ENCODE data around the gene ZNF628.
A peak's percentile ranks its signal among the peaks of the same experiment; 100 is the strongest.

ZNF628 gene

DNA sequence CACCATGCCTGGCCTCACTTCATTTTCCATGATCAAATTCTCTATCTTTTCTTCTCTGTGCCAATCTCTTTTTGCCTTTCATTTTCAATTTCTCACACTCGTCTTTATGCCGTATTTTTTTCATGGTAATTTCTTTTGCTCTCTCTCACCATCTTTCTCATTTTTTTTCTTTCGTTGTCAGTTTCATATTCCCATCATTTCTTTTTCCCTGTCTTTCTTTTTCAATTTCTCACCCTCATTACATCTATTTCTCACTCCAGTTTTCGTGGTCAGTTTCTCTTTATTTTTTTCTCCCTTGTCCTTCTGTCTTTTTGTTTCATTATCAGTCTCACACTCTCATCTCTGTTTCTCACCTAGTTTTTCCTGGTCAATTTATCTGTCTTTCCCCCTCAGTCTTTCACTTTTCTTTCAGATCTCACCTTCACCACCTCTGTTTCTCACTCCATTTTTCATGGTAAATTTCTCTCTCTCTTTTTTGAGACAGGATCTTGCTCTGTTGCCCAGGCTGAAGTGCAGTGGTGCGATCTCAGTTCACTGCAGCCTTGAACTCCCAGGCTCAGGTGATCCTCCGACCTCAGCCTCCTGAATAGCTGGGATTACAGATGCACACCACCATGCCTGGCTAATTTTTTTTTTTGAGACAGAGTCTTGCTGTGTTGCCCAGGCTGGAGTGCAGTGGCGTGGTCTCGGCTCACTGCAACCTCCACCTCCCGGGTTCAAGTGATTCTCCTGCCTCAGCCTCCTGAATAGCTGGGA, 26.0 kb downstream of the ZNF628 start:
- DNase-seq: no peak

DNA sequence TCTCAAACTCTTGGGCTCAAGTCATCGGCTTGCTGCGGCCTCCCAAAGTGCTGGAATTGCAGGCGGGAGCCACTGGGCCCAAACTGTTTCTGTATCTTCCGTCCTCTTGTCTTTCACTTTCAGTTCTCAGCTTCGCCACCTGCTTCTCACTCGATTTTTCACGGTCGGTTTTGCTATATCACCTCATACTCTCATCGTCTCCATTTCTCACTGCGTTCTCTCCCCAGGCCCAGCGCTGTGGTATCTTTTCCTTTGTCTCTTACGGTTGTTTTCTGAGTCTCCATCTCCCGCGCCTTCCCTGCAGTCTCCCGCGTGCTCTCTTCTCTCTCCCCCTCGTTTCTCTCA, 26.7 kb downstream of the ZNF628 start:
- DNase-seq: no peak

DNA sequence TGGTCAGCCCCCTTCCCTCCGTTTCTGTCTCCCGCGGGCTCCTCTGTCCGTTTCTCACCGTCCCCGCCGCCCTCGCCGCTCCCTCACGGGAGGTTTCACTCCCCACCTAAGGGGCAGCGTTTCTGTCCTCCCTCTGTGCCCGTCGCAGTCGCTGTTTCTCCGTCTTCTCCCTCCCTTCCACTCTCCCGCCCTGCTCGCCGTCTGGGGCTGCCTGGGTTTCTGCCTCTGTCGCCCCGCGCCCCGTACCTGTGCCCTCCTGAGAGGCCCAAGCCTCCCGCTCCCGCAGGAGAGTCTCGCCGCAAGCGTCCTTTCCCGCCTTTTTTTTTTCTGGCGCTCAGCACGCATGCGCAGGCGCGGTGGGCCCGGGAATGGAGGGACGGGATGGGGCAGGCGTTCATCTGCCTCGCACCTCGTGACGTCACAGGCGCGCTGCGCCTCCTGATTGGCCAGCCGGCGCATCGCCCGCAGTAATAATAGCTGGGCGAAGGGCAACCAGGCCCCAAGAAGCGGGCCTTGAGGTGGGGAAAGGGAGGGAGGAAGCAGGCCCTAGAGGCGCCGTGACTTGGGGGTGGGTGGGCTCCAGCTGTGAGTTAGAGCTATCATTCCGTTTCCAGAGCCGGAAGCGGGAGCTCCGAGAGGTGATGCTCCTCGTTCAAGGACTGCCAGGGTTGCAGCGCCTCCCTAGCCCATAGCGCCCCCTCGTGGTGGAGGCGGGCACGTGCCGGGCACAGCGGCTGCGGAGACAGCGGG, 27.3 kb downstream of the ZNF628 start:
- DNase-seq: peak; percentile 100

DNA sequence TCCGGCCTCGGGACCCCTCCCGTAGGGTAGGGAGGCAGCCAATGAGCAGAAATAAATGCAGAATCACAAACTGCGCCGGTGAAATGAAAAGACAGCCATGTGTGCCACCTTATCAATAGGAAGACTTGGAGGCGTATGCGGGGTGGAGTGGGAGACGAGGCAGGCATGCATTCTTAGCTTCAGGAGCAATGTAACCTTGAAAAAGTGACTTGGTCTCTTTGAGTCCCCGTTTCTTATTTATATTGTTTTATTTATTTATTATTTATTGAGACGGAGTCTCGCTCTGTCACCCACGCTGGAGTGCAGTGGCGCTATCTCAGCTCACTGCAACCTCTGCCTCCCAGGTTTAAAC, 27.8 kb downstream of the ZNF628 start:
- no peak for DNase-seq

DNA sequence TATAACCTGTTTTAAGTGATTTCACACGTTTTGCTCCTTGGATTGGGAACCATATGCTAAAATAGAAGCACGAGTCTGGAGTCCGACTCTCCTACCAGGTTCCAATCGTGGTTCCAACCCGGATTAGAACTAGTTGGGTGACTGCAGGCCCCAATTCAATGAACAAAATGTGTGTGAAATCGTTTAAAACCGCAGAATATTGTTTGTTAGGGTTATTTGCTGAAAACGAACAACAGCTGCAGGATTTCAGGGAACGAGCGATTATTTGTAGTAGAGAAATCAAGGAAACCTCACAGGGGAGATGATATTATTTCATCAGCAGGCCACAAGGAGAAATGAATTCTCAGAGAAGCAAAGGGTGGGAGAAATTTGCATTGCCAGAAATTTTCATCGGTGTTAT, 28.6 kb downstream of the ZNF628 start:
- DNase-seq: no peak

DNA sequence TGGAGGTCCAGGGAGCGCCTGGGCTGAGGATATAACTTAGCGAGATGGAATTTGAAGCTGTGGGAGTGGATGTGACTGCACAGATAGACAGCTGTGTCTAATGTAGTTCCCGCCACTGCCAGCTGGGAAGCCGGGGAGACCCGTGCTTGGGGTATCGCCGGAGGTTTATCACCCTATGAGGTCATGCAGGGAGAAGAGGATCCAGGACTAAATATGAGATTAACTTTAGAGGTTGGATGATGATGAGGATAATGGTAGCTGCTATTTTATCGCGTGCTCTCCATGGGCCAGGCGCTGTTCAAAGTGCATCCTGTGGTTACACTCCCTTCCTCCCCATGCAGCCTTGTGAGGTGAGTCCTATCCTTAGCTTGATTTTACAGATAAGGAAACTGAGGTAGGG, 31.7 kb downstream of the ZNF628 start:
- DNase-seq: no peak

DNA sequence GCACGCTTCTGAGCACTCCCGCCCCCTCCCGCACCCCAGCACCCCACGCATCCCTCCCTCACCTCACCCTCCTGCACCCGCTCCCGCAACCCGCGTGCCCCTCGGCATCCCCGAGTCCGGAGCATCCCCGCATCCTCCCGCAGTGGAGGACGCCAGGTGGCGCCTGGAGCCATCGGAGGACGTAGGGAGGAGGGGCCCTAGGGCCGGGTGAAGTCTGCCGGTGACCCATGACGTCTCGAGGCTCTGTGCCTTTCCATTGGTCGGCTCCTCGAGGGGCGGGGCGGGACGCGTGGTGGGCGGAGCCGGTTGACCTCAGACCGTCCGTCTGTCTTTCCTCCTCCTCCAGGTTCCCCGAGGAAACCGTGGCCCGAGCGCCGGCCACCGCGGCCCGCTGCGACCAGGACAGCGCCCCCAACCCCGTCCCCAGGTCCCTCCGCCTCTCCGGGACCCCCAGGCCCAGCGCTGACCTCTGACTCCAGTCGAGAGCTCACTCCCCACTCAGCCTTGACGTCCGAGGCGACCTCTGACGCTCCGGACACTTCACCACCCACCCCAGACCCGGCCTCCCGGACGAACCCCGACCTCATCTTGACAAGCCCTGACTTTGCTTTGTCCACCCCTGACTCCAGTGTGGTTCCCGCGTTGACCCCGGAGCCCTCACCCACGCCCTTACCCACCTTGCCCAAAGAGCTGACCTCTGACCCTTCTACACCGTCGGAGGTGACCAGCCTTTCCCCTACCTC, 40.6 kb downstream of the ZNF628 start:
- peak; percentile 98 for DNase-seq

DNA sequence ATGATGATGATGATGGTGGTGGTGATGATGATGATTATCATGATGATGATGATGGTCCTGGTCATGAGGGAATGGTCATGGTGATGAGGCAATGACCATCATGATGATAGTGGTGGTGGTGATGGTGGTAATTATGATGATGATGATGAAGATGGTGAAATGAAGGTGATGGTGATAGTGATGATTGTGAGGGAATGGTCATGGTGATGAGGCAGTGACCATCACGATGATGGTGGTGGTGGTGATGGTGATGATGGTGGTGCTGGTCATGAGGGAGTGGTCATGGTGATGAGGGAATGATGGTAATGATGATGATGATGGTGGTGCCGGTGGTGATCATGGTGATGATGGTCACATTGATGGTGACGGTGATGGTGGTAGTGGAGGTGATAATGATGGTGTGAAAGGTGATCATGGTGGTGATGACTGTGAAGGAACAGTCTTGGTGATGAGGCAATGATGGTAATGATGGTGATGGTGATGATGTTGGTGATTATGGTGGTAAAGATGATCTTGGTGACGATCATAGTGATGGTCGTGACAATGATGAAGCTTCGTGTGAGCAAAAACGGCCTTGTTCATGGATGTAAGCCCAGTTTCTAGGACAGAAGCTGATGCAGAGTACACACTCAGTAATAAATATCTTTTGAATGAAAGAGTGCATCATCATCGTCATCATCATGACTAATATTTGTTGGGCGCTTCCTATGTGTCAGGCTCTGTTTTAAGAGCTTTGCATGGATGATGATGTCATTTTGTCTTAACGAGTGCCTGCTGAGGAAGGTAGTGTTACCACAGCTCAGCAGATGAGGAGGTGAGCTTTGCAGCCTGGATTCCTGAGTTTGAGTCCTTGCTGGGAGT, 43.3 kb downstream of the ZNF628 start:
- DNase-seq: no peak

DNA sequence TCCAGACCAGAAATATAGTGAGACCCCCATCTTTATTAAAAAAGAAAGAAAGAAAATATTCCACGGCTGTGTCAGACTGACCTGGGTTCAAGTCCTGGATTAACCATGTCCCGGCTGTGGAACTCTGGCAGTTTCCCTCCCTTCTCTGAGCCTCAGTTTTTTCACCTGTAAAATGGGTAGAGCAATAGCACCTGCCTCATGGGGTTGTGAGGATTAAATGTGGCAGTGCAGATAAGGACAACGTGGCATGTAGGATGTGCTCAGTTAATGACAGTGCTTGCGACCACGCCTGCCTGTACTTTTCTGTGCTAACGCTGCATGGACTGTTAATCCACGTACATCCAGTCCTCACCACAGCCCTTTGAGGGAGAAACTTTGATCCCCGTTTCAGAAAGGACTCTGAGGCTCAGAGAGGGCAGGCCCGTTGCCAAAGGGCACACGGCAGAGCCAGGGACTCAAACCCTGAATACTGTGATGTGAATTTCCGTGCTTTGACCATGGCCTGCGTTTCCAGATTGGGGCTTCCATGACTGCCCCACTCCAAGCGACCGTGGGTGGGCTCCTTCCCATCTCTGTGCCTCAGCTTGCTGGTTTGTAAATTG, 44.4 kb downstream of the ZNF628 start:
- no peak for DNase-seq

DNA sequence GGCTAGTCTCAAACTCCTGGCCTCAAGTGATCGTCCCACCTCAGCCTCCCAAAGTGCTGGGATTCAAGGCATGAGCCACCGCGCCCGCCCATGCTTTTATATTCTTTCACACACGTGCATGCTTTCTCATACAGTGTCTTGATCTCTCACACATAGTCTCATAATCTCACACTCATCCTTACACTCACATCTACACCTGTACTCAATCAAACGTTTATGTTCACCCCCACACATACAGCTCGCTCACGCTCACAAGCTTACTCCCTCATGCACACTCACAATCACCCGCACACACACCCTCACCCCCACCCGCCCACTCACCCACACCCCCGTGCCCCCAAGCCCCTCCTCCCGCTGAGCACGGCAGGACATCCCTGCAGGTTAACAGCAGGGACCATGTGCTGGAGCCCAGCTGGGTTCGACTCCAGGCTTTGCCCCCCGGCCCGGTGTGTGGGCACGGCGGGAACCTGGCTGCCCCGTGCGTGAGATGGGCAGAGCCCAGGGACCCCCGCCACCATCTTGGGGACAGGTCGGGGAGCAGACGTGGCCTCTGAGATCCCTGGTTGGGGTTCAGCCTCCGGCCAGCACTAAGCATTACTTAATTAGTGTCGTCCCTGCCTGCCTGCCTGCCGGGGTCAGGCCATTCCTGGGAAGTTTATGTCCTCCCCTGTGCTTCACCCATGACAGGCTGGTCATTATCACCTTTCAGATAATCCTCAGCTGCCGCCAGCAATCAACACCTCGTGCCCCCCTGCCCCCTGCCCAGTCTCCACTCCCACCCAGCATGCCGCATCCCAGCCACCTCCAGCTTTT, 49.1 kb downstream of the ZNF628 start:
- DNase-seq: no peak

DNA sequence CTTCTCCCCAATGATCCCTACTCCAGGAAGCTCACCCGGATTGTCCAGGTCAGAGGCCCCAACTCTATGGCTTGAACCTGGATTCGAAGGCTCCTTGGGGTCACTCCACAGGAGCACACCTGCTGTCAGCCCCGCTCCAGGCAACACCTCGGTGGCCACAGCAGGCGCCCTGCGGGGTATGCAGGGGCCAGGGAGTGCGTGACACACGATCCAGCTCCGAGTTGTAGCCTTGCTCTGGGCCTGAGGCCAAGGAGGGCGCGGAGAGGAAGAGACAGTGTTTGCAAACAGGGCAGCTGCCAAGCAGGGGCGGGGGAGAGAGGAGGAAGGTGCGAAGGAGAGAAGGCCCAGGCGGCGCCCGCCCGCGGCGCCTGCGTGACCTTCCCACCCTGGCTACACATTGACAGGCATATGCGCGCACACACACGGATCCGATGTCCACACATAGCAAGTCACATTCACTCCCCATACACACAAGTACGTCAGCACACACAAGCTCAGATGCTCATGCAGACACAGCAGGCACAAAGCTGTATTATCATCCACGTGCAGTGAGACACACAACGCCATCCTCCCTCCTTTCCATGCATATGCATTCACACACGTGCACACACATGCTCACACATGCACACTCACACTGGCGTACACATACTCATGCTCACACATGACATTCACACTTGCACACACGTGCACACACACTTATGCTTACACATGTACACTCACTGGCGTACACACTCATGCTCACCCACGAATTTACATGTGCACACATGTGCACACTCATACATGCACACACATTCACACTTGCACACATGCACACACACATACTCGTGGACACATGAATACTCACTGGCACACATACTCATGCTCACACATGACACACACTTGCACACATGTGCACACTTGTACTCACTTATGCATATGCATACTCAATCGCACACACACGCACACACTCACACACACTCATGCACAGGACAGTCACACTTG, 50.1 kb downstream of the ZNF628 start:
- no peak for DNase-seq

DNA sequence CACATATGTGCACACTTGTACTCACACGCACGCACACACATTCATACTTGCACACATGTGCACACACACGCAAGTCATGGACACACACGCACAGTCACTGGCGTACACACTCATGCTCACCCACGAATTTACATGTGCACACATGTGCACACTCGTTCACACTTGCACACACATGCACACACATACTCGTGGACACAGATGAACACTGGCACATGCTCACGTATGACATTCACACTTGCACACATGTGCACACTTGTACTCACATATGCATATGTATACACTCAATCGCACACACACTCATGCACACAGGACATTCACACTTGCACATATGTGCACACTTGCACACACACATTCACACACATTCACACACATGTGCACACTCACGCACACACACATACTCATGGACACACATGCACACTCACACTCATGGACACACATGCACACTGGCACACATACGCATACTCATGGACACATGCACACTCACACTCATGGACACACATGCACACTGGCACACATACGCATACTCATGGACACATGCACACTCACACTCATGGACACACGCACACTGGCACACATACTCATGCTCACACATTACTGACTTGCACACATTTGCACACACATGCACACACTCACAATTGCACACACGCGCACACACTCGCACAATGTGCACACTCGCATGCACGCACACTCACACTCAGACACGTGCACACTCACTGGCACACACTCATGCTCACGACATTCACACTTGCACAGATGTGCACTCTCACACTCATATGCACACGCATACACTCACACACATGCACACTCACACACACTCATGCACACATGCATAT, 51.0 kb downstream of the ZNF628 start:
- DNase-seq: no peak

DNA sequence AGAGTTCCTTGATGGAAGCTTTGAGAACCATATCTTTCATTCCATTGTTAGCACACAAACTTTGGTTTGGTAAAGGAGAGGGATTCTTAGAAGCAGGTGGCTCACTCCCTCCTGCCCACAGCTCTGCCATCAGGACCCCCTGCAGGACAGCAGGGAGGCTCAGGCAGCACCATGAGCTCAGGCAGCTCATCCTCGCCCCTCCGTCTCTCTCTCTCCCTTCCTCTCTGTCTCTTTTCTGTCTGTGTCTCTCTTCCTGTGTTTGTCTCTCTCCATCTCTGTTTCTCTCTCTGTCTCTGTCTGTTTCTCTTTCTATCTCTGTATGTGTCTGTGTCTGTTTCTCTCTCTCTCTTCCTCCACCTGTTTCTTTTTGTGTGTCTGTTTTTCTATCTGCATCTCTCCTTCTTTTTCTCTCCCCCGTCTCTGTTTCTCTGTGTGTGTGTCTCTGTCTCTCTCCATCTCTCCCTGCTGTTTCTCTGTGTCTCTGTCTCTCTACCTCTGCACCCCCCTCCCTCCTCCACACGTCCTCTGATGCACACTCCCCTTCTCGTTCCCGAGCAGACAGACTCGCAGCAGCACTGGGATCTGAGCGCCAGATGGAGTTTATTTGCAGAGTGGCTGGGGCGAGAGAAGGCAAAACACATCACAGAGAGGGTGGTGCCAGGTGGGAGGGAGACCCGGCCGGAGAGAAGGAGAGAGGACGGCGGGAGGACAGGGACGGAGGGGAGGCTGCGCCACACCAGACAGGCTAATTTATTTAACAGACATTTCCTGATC, 51.8 kb downstream of the ZNF628 start:
- DNase-seq: no peak

DNA sequence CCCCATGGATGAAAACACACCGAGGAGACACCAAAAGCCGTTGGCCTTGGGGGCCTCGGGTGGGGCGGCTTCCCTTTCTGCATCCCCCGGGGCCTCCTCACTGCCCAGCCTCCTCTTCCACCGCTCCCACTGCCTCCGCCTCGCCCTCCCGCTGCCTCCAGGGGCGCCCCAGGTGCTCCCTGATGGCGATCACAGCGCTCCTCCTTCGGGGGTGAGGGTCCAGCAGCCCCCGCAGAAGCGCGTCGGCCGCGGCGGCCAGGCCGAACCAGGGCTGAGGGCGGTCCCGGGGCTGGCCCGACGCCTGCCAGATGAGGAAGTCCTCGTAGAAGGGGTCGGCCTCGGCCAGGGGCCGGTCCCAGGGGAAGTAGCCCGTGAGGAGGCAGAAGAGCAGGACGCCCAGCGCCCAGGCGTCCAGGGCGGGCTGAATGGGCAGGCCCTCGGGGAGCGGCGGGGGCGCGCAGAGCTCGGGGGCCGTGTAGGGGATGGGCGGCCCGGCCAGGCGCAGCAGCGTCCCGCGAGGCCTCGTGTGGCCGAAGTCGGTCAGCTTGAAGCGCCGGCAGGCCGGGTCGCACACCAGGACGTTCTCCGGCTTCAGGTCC, 53.3 kb downstream of the ZNF628 start:
- DNase-seq: no peak

DNA sequence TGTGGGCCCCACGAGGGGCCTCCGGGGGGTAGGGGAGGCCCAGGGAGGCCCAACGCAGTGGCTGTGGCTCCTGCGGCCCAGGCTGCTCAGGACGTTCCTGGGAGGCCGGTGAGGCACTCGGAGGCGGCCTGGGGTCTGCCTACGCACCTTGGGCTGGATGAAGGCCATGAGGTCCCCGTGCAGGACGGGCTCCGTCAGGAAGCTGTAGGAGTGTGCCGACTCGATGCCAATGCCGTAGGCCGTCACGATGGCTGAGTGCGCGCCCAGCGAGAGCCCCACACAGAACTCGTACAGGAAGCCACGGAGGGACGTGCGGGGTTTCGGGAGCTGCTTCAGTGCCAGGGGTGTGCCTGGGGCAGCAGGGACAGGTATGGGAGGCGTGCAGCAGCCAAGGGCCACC, 54.6 kb downstream of the ZNF628 start:
- DNase-seq: no peak

All from activated CD8-positive, alpha-beta memory T cell treated with anti-CD3 and anti-CD28 coated beads for 24 hours (primary cell).